Stimulated activated CD8-positive, alpha-beta memory T cell treated with anti-CD3 and anti-CD28 coated beads, Interleukin-7, amount 100 ng/mL, for 48 hours (primary cell): ENCODE results near the gene CPNE4.
"Not testable (repeated sequence)": the region's sequence is repeated elsewhere in the genome, so short reads cannot be mapped to it uniquely, and the experiment has no call there.

Experiments
- DNase-seq, 2 donors: peaks; one replicate each; pipeline ENCODE4 v3.0.0-alpha.2; 2020; ENCODE audit warnings: low read depth in 1 of 2; ENCODE audit errors: extremely low read depth in 1 of 2

CPNE4 gene

GRCh38 chr3:132034486-132035464, at the start of gene CPNE4:
Gene CPNE4 (minus strand): TSS chr3:132035014.
- peak; percentile 39 to 44 for DNase-seq

GRCh38 chr3:132083583-132084279, 48.9 kb upstream of the CPNE4 start:
- DNase-seq, result no peak

- no peak for DNase-seq
These were observed 48.3 kb upstream of the CPNE4 start for GRCh38 chr3:132083159-132083558.

GRCh38 chr3:132079147-132079546, 44.3 kb upstream of the CPNE4 start:
- no peak for DNase-seq

- no peak for DNase-seq
These were observed 39.0 kb upstream of the CPNE4 start for GRCh38 chr3:132073771-132074170.

GRCh38 chr3:132071043-132071442, 36.2 kb upstream of the CPNE4 start:
- no peak for DNase-seq

GRCh38 chr3:132064114-132064513, 29.3 kb upstream of the CPNE4 start:
- DNase-seq, result no peak

- DNase-seq, result no peak
These were observed 27.7 kb upstream of the CPNE4 start for GRCh38 chr3:132062535-132062934.

- no peak for DNase-seq
These were observed 21.1 kb upstream of the CPNE4 start for GRCh38 chr3:132055872-132056271.

GRCh38 chr3:132047209-132047608, 12.4 kb upstream of the CPNE4 start:
- no peak for DNase-seq

GRCh38 chr3:132044874-132045273, 10.1 kb upstream of the CPNE4 start:
- not testable (repeated sequence) for DNase-seq

GRCh38 chr3:132042681-132043080, 7.9 kb upstream of the CPNE4 start:
- DNase-seq, result no peak

- no peak for DNase-seq
These were observed 3.5 kb upstream of the CPNE4 start for GRCh38 chr3:132038198-132038825.

GRCh38 chr3:132037581-132037980, 2.8 kb upstream of the CPNE4 start:
- no peak for DNase-seq

- no peak for DNase-seq
These were observed 2.2 kb upstream of the CPNE4 start for GRCh38 chr3:132037056-132037455.

GRCh38 chr3:132034097-132034485, 723 bp downstream of the CPNE4 start:
- no peak for DNase-seq

- no peak for DNase-seq
These were observed 1.3 kb downstream of the CPNE4 start for GRCh38 chr3:132033471-132033870.

- DNase-seq, result no peak
These were observed 1.9 kb downstream of the CPNE4 start for GRCh38 chr3:132032959-132033358.

GRCh38 chr3:132029182-132029902, 5.5 kb downstream of the CPNE4 start:
- DNase-seq, result peak; percentile 13 to 39

- DNase-seq, result no peak
These were observed 11.9 kb downstream of the CPNE4 start for GRCh38 chr3:132022914-132023313.

- no peak for DNase-seq
These were observed 14.8 kb downstream of the CPNE4 start for GRCh38 chr3:132020058-132020457.
